EH (cell line): ENCODE data around the gene PRAMEF27.
"Not testable (repeated sequence)": the region's sequence is repeated elsewhere in the genome, so short reads cannot be mapped to it uniquely, and the experiment has no call there.

Source experiments
- DNase-seq: peaks from one replicate; pipeline ENCODE4 v3.0.0-alpha.2; 2015; ENCODE audit warnings: low read depth

Gene PRAMEF27

DNA sequence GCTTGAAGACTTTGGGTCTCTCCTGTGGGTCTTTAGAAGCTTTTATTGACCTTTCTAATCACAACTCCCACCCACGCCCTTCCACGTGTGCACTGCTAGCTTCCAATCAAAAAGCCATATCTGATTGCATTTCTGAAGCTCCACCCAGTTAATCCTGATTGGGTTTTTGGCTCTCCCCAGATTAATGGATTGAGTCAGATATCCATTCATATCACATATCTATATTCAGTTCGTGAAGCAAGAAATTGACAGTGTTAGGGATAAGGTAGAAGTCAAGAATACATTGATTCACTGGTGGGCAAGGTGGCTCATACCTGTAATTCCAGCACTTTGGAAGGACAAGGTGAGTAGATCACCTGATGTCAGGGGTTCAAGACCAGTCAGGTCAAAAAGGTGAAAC, at the start of gene PRAMEF27:
TSS of gene PRAMEF27 (minus strand) at position 101 of the 400 bp plus-strand sequence. CDS start 2,916 bp downstream, outside the sequence.
- not testable (repeated sequence) for DNase-seq

DNA sequence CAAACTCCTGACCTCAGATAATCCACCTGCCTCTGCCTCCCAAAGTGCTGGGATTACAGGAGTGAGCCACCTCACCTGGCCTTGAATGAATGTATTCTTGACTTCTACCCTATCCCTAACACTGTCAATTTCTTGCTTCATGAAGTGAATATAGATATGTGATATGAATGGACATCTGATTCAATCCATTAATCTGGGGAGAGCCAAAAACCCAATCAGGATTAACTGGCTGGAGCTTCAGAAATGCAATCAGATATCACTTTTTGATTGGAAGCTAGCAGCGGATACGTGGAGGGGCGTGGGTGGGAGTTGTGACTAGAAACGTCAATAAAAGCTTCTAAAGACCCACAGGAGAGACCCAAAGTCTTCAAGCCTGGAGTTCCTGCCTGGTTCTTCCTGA, 14.1 kb upstream of the PRAMEF27 start, which contains the start of gene PRAMEF25:
TSS of gene PRAMEF25 (plus strand) at position 301 of the 400 bp plus-strand sequence. CDS start 2,920 bp downstream, outside the sequence.
- not testable (repeated sequence) for DNase-seq

DNA sequence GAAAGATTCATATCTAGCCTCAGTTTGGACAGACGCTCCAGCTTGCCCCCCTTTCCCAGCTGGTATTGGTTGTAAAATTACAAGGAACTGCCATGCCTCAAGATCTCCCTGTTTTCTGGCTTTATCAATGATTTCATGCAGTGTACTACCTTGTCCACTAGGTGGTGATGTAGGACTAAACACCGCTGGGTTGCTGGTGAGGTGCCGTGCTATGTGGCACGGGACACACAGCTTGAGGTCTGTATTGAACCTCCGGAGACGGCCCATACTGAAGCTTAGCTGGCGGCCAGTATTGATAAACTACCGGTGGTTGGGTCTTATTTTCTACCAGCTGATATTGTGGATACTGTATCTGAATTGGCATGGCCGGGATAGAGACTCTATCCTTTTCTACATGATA, 36.5 kb downstream of the PRAMEF27 start:
- not testable (repeated sequence) for DNase-seq

DNA sequence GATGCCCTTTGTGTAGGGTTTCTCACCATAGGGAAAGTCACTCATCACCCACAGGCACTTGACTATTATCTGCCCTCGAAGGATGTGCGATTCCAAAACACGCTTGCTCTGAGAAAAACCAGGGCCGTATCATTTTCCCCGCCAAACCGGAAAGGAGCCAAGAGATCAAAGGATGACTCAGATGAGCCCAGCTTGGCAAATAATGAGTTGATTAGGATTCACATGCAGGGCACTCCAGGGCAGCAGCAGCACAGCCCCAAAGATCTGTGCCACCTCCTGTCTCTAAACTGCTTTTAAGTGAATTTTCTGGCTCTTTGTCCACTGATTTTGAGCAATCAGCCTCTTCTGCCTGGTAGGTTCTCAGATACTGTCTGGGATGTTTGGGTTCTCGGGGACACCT, 44.4 kb downstream of the PRAMEF27 start:
- not testable (repeated sequence) for DNase-seq

DNA sequence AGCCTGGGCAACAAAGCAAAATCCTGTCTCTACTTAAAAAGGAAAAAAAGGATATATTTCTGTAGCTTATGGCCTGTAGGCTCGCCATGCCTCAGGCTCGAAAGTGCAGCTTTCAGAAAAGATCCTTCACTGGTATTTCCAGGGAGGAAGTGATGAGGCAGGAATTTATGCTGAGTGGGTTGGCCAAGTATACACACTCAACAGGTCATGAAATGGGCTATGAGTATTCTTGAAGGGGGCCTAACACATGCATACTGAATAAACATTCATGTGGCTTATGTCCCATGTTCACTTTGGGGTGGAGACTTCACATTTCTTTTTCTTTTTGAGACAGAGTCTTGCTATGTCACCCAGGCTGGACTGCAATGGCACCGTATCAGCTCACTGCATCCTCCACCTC, 47.0 kb downstream of the PRAMEF27 start:
- DNase-seq, result not testable (repeated sequence)

DNA sequence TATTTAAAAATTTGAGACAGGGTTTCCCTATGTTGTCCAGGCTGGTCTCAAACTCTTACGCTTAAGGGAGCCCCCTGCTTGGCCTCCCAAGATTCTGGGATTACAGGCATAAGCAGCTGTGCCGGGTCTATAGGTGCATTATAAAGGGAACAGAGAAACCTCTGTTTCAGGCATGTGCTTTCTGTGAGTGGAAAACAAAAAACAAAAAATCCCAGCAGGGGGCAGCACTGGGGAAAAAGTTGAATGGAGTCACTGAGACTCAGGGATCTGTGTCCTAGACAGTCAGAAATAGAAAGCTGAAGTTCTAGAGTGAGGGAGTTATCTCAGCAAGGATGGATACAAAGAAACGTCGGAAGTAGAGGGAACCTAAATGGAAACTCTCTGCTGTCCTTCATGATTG, 50.6 kb downstream of the PRAMEF27 start:
- not testable (repeated sequence) for DNase-seq
